Immature natural killer cell (primary cell): ENCODE results near the gene ADCY7. TPM values are rescaled to one million over a fixed set of nuclear protein-coding genes. Genes with fewer than 3 reads are reported as not detected.

Experiments
- DNase-seq, 3 donors: peaks; one replicate each; pipeline ENCODE4 v3.0.0; 2022; ENCODE audit warnings: mixed read lengths in 1 of 3
- H3K27ac Mint-ChIP-seq, 6 donors: one replicate each; pipeline ENCODE4 v1.8.0; 2020; ENCODE audit warnings: mixed read lengths in 6 of 6, mild to moderate bottlenecking in 5 of 6, inconsistent platforms in 4 of 6, moderate library complexity in 3 of 6
- H3K27me3 Mint-ChIP-seq, 3 donors: one replicate each; pipeline ENCODE4 v1.8.0; 2020 to 2021; ENCODE audit warnings: low read depth in 3 of 3, mild to moderate bottlenecking in 3 of 3, mixed read lengths in 3 of 3, moderate library complexity in 3 of 3, inconsistent platforms in 1 of 3
- H3K36me3 Mint-ChIP-seq, 3 donors: one replicate each; pipeline ENCODE4 v1.8.0; 2020; ENCODE audit warnings: mixed read lengths in 3 of 3, inconsistent platforms in 2 of 3, mild to moderate bottlenecking in 2 of 3
- H3K4me1 Mint-ChIP-seq, 2 donors: one replicate each; pipeline ENCODE4 v1.8.0; 2020; ENCODE audit warnings: inconsistent platforms in 2 of 2, mild to moderate bottlenecking in 2 of 2, mixed read lengths in 2 of 2, moderate library complexity in 1 of 2
- H3K4me3 Mint-ChIP-seq, 5 donors: one replicate each; pipeline ENCODE4 v1.8.0; 2020; ENCODE audit warnings: mild to moderate bottlenecking in 5 of 5, mixed read lengths in 5 of 5, inconsistent platforms in 3 of 5, moderate library complexity in 3 of 5
- H3K9me3 Mint-ChIP-seq, 6 donors: one replicate each; pipeline ENCODE4 v1.8.0; 2020; ENCODE audit warnings: mild to moderate bottlenecking in 6 of 6, mixed read lengths in 6 of 6, inconsistent platforms in 4 of 6, moderate library complexity in 3 of 6
- polyA plus RNA-seq, 3 donors: library from polyadenylated mRNA; unstranded; fragments of 300-500 nt; fragmentation: Illumina TruSeq; gene quantifications; one replicate each; pipeline ENCODE4 v1.2.3, GENCODE V29; 2021

ADCY7 gene
- polyA plus RNA-seq, 3 donors from 2014 or later = 97.6 to 209 (median 108) TPM

GRCh38 chr16:50313596-50314478, 47.5 kb downstream of the ADCY7 start:
- H3K9me3 Mint-ChIP-seq = no peaks in the 10 kb centered on the region
- peaks cover 33 to 59% (median 33%) of the 10 kb centered on the region in 3 donors for H3K36me3 Mint-ChIP-seq
- peak overlapping the region; percentile 78 to 95 (median 90) for H3K27ac Mint-ChIP-seq

GRCh38 chr16:50314665-50315064, 48.3 kb downstream of the ADCY7 start:
- H3K9me3 Mint-ChIP-seq = no peaks in the 10 kb centered on the region
- no peak for DNase-seq
- peaks cover 33 to 59% (median 33%) of the 10 kb centered on the region in 3 donors for H3K36me3 Mint-ChIP-seq
- H3K4me3 Mint-ChIP-seq = peak overlapping the region in 2 of 5 donors; percentile 13 to 14
- peaks cover 13 to 18% (median 15%) of the 10 kb centered on the region in 3 donors for H3K27me3 Mint-ChIP-seq
- peaks cover 48 to 50% of the 10 kb centered on the region in 2 donors for H3K4me1 Mint-ChIP-seq
- H3K27ac Mint-ChIP-seq = peak overlapping the region; percentile 81 to 95 (median 90)

More at GRCh38 chr16:50313596-50314478, 47.5 kb downstream of the ADCY7 start:
- H3K27me3 Mint-ChIP-seq = peaks cover 13 to 21% (median 15%) of the 10 kb centered on the region in 3 donors
- H3K4me3 Mint-ChIP-seq = peak overlapping the region; percentile 48 to 77 (median 63)
- peaks cover 52 to 54% of the 10 kb centered on the region in 2 donors for H3K4me1 Mint-ChIP-seq
- peak; percentile 68 to 77 (median 75) for DNase-seq

GRCh38 chr16:50315346-50315997, 49.1 kb downstream of the ADCY7 start:
- H3K9me3 Mint-ChIP-seq = no peaks in the 10 kb centered on the region
- peaks cover 30 to 55% (median 37%) of the 10 kb centered on the region in 3 donors for H3K36me3 Mint-ChIP-seq
- no peak for DNase-seq
- peak overlapping the region; percentile 79 to 95 (median 88) for H3K27ac Mint-ChIP-seq
- H3K4me1 Mint-ChIP-seq = peaks cover 40 to 42% of the 10 kb centered on the region in 2 donors
- H3K4me3 Mint-ChIP-seq = no peak overlapping the region
- peaks cover 7 to 13% (median 11%) of the 10 kb centered on the region in 3 donors for H3K27me3 Mint-ChIP-seq

- Mint-ChIP-seq H3K27ac (peak overlapping the region; percentile 69 to 89 (median 78)), H3K36me3 (peaks cover 29 to 59% (median 37%) of the 10 kb centered on the region in 3 donors), H3K4me3 (no peak overlapping the region), H3K4me1 (peaks cover 40% of the 10 kb centered on the region in 2 donors), H3K27me3 (peaks cover 7 to 13% (median 11%) of the 10 kb centered on the region in 3 donors), H3K9me3 (no peaks in the 10 kb centered on the region)
- no peak for DNase-seq
Measured at GRCh38 chr16:50316102-50316847, 49.9 kb downstream of the ADCY7 start.

- Mint-ChIP-seq H3K4me1 (peaks cover 36 to 38% of the 10 kb centered on the region in 2 donors), H3K9me3 (no peaks in the 10 kb centered on the region), H3K4me3 (peak overlapping the region in 1 of 5 donors; percentile 23), H3K27me3 (peaks cover 7 to 11% (median 9%) of the 10 kb centered on the region in 3 donors), H3K27ac (peak overlapping the region; percentile 23 to 89 (median 78)), H3K36me3 (peaks cover 34 to 64% (median 41%) of the 10 kb centered on the region in 3 donors)
- no peak for DNase-seq
Measured at GRCh38 chr16:50316848-50317630, 50.7 kb downstream of the ADCY7 start.

GRCh38 chr16:50318796-50319578, 52.6 kb downstream of the ADCY7 start:
- DNase-seq = no peak
- Mint-ChIP-seq H3K36me3 (peaks cover 21 to 59% (median 36%) of the 10 kb centered on the region in 3 donors), H3K9me3 (no peaks in the 10 kb centered on the region), H3K4me1 (peaks cover 19 to 24% of the 10 kb centered on the region in 2 donors), H3K27me3 (peaks cover 2 to 7% (median 5%) of the 10 kb centered on the region in 3 donors), H3K4me3 (no peak overlapping the region), H3K27ac (peak overlapping the region; percentile 46 to 86 (median 78))

- Mint-ChIP-seq H3K36me3 (peaks cover 28 to 60% (median 41%) of the 10 kb centered on the region in 3 donors), H3K27ac (peak overlapping the region; percentile 29 to 80 (median 58)), H3K4me3 (no peak overlapping the region), H3K4me1 (peaks cover 19 to 21% of the 10 kb centered on the region in 2 donors), H3K9me3 (no peaks in the 10 kb centered on the region), H3K27me3 (peaks cover 2 to 9% (median 5%) of the 10 kb centered on the region in 3 donors)
- DNase-seq = no peak
Measured at GRCh38 chr16:50320310-50320709, 54.0 kb downstream of the ADCY7 start.

- H3K27ac Mint-ChIP-seq = peak overlapping the region in 5 of 6 donors; percentile 48 to 92 (median 77)
- H3K36me3 Mint-ChIP-seq = peaks cover 21 to 43% (median 36%) of the 10 kb centered on the region in 3 donors
- peaks cover 24 to 40% of the 10 kb centered on the region in 2 donors for H3K4me1 Mint-ChIP-seq
- DNase-seq = no peak
- no peak overlapping the region for H3K4me3 Mint-ChIP-seq
- H3K27me3 Mint-ChIP-seq = peaks cover 0 to 5% (median 2%) of the 10 kb centered on the region in 3 donors
- no peaks in the 10 kb centered on the region for H3K9me3 Mint-ChIP-seq
Measured at GRCh38 chr16:50322333-50322732, 56.0 kb downstream of the ADCY7 start.

GRCh38 chr16:50323335-50324011, 57.1 kb downstream of the ADCY7 start:
- DNase-seq = peak in 1 of 3 donors; percentile 33
- Mint-ChIP-seq H3K27ac (peak overlapping the region; percentile 86 to 99 (median 95)), H3K4me3 (no peak overlapping the region), H3K9me3 (no peaks in the 10 kb centered on the region), H3K27me3 (peaks cover 0 to 9% (median 4%) of the 10 kb centered on the region in 3 donors), H3K36me3 (peaks cover 14 to 36% (median 30%) of the 10 kb centered on the region in 3 donors), H3K4me1 (peaks cover 36 to 46% of the 10 kb centered on the region in 2 donors)

- Mint-ChIP-seq H3K36me3 (peaks cover 13 to 32% (median 29%) of the 10 kb centered on the region in 3 donors), H3K9me3 (no peaks in the 10 kb centered on the region), H3K27me3 (peaks cover 0 to 9% (median 5%) of the 10 kb centered on the region in 3 donors), H3K27ac (peak overlapping the region; percentile 86 to 99 (median 95)), H3K4me3 (no peak overlapping the region), H3K4me1 (peaks cover 44 to 55% of the 10 kb centered on the region in 2 donors)
- no peak for DNase-seq
Measured at GRCh38 chr16:50324345-50324744, 58.0 kb downstream of the ADCY7 start.

- no peak overlapping the region for H3K4me3 Mint-ChIP-seq
- peaks cover 13 to 29% (median 26%) of the 10 kb centered on the region in 3 donors for H3K36me3 Mint-ChIP-seq
Measured at GRCh38 chr16:50326264-50326663, 59.9 kb downstream of the ADCY7 start.

More at GRCh38 chr16:50326264-50326663, 59.9 kb downstream of the ADCY7 start:
- Mint-ChIP-seq H3K27me3 (peaks cover 0 to 9% (median 5%) of the 10 kb centered on the region in 3 donors), H3K27ac (peak overlapping the region; percentile 86 to 99 (median 96)), H3K9me3 (no peaks in the 10 kb centered on the region), H3K4me1 (peaks cover 58 to 73% of the 10 kb centered on the region in 2 donors)
- no peak for DNase-seq
